OCI-LY1 (cell line): ENCODE measurements around the gene MCC.

Experiments used
- EZH2 ChIP-seq: fragments of 200-600 bp; sonication (generic), shearing (Covaris generic); IDR thresholded peaks from 2 replicates; pipeline ENCODE4 v1.8.0; 2017; ENCODE audit warnings: borderline replicate concordance, mixed run types, mild to moderate bottlenecking, antibody characterized with exemption, low read length, moderate library complexity, mixed read lengths
- TF ChIP-seq, protein P1 (sequence below): fragments of 200-600 bp; sonication (generic), shearing (Covaris generic); IDR thresholded peaks from 2 replicates; pipeline ENCODE4 v1.5.1; 2017; ENCODE audit warnings: mild to moderate bottlenecking, antibody characterized with exemption, low read length, moderate library complexity, mixed read lengths

DNA sequence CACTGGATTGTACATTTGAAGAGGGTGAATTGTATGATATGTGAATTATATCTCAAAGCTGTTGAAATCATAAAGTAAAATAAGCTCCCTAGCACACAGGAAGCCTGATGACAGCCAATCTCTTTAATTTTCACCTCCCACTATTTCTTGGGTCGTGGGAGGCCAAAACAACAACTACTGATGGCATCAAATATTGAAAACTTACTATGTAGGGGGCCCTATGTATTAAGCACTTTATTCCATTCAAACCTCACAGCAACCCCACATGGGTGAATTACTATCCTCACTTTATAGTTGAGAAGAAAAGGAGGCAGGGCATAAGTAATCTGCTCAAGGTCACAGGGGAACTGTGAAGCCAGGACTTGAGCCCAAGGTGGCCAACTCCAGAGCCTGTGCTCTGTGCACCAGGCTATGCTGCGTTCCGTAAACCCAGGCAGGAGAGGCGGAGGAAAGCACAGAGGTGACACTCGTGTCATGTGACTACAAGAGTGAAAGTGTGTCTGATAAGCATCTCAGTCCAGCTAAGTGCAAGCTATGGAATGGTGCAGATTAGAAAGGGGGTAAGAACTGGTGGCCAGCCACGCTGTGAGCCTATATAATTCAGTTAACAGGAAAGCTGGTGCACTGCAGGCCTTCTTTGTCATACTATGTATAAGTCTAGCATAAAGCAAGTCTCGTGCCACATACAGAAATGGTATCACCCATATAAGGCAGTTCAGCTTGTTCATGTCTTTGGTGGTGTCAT is 290.6 kb downstream of the MCC start:
- TF ChIP-seq, protein P1, sequence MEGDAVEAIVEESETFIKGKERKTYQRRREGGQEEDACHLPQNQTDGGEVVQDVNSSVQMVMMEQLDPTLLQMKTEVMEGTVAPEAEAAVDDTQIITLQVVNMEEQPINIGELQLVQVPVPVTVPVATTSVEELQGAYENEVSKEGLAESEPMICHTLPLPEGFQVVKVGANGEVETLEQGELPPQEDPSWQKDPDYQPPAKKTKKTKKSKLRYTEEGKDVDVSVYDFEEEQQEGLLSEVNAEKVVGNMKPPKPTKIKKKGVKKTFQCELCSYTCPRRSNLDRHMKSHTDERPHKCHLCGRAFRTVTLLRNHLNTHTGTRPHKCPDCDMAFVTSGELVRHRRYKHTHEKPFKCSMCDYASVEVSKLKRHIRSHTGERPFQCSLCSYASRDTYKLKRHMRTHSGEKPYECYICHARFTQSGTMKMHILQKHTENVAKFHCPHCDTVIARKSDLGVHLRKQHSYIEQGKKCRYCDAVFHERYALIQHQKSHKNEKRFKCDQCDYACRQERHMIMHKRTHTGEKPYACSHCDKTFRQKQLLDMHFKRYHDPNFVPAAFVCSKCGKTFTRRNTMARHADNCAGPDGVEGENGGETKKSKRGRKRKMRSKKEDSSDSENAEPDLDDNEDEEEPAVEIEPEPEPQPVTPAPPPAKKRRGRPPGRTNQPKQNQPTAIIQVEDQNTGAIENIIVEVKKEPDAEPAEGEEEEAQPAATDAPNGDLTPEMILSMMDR = no peak
- no peak for TF ChIP-seq EZH2
